Astrocyte (in vitro differentiated cells and primary cell): ENCODE results near the gene CFD. TPM values are rescaled to one million over a fixed set of nuclear protein-coding genes. Genes with fewer than 3 reads are reported as not detected.
"Not testable (repeated sequence)": the region's sequence is repeated elsewhere in the genome, so short reads cannot be mapped to it uniquely, and the experiment has no call there.

ENCODE experiments used
- DNase-seq: peaks from one replicate; pipeline ENCODE4 v3.0.0-alpha.2; 2010; ENCODE audit warnings: low read depth
- FAIRE-seq: peaks from 2 replicates; lab custom pipeline; 2011; peaks lifted over from hg19 to GRCh38; lab: Jason Lieb, UNC
- H2AFZ ChIP-seq: 2 replicates; pipeline ENCODE4 v1.6.0; 2012; ENCODE audit warnings: low read depth, low read length, inconsistent platforms
- H3K27ac ChIP-seq: 2 replicates; pipeline ENCODE4 v1.5.1; 2011; ENCODE audit warnings: low read depth, low read length, inconsistent platforms
- H3K27me3 ChIP-seq: 2 replicates; pipeline ENCODE4 v1.6.0; 2011; ENCODE audit warnings: low read length, inconsistent platforms; ENCODE audit not compliant: insufficient read depth
- H3K36me3 ChIP-seq: 2 replicates; pipeline ENCODE4 v1.5.1; 2011; ENCODE audit warnings: low read length, inconsistent platforms; ENCODE audit not compliant: insufficient read depth
- H3K4me1 ChIP-seq: 2 replicates; pipeline ENCODE4 v1.5.1; 2011; ENCODE audit warnings: low read length, inconsistent platforms; ENCODE audit not compliant: insufficient read depth
- H3K4me2 ChIP-seq: 2 replicates; pipeline ENCODE4 v1.6.0; 2012; ENCODE audit warnings: low read length, inconsistent platforms
- H3K4me3 ChIP-seq: 2 replicates; pipeline ENCODE4 v1.5.1; 2011; ENCODE audit warnings: low read depth, mild to moderate bottlenecking, low read length, inconsistent platforms; ENCODE audit not compliant: insufficient read depth
- H3K79me2 ChIP-seq: 2 replicates; pipeline ENCODE4 v1.6.0; 2012; ENCODE audit warnings: mild to moderate bottlenecking, low read length, inconsistent platforms; ENCODE audit not compliant: insufficient read depth
- H3K9ac ChIP-seq: 2 replicates; pipeline ENCODE4 v1.6.0; 2012; ENCODE audit warnings: mild to moderate bottlenecking, low read length, inconsistent platforms
- H3K9me3 ChIP-seq: 2 replicates; pipeline ENCODE4 v1.5.1; 2012; ENCODE audit warnings: low read depth, mild to moderate bottlenecking, low read length, inconsistent platforms; ENCODE audit not compliant: insufficient read depth
- H4K20me1 ChIP-seq: 2 replicates; pipeline ENCODE4 v1.6.0; 2012; ENCODE audit warnings: low read length, inconsistent platforms; ENCODE audit not compliant: insufficient read depth
- H3K27ac Mint-ChIP-seq: one replicate; pipeline ENCODE4 v1.8.0; 2021; ENCODE audit warnings: mild to moderate bottlenecking, mixed read lengths; ENCODE audit not compliant: unreplicated experiment
- H3K27me3 Mint-ChIP-seq: one replicate; pipeline ENCODE4 v1.8.0; 2021; ENCODE audit warnings: low read depth, mixed read lengths; ENCODE audit not compliant: unreplicated experiment
- H3K36me3 Mint-ChIP-seq: one replicate; pipeline ENCODE4 v1.8.0; 2021; ENCODE audit warnings: low read depth, mixed read lengths; ENCODE audit not compliant: unreplicated experiment
- H3K4me1 Mint-ChIP-seq: one replicate; pipeline ENCODE4 v1.8.0; 2021; ENCODE audit warnings: low read depth, mixed read lengths; ENCODE audit not compliant: unreplicated experiment
- H3K4me3 Mint-ChIP-seq: one replicate; pipeline ENCODE4 v1.8.0; 2021; ENCODE audit warnings: mild to moderate bottlenecking, moderate library complexity, mixed read lengths; ENCODE audit not compliant: unreplicated experiment
- H3K9me3 Mint-ChIP-seq: one replicate; pipeline ENCODE4 v1.8.0; 2021; ENCODE audit warnings: mild to moderate bottlenecking, mixed read lengths; ENCODE audit not compliant: unreplicated experiment
- CTCF ChIP-seq: IDR thresholded peaks from 2 replicates; pipeline ENCODE4 v1.5.1; 2011; ENCODE audit warnings: low read depth, mild to moderate bottlenecking, inconsistent platforms, low read length, moderate library complexity; ENCODE audit not compliant: insufficient read depth
- EZH2 ChIP-seq: IDR thresholded peaks from 2 replicates; pipeline ENCODE4 v1.6.1; 2012; ENCODE audit warnings: mild to moderate bottlenecking, low read length, inconsistent platforms; ENCODE audit not compliant: insufficient read depth
- total RNA-seq: library from RNA; stranded (reverse); gene quantifications from 2 replicates; pipeline ENCODE4 v1.2.1, GENCODE V29; 2021

Gene CFD
- total RNA-seq, 1 donor from 2014 or later: 0.59 TPM

- Histone ChIP-seq H3K79me2 (no peaks in the 10 kb centered on the region), H2AFZ (no peak overlapping the region), H3K36me3 (no peaks in the 10 kb centered on the region), H3K4me3 (no peak overlapping the region), H3K9me3 (no peaks in the 10 kb centered on the region), H3K9ac (no peak overlapping the region), H3K27ac (no peak overlapping the region), H3K4me1 (no peaks in the 10 kb centered on the region), H3K4me2 (no peak overlapping the region), H4K20me1 (peaks cover 23% of the 10 kb centered on the region), H3K27me3 (no peaks in the 10 kb centered on the region)
- TF ChIP-seq CTCF (no peak), EZH2 (no peak)
- Mint-ChIP-seq H3K27ac (peak overlapping the region; percentile 64), H3K4me1 (no peaks in the 10 kb centered on the region), H3K27me3 (no peaks in the 10 kb centered on the region), H3K4me3 (no peak overlapping the region), H3K9me3 (no peaks in the 10 kb centered on the region), H3K36me3 (peaks cover 5% of the 10 kb centered on the region)
- FAIRE-seq (no peak), DNase-seq (no peak)
Measured at GRCh38 chr19:815775-816499, 43.5 kb upstream of the CFD start.

- Mint-ChIP-seq H3K36me3 (peaks cover 5% of the 10 kb centered on the region), H3K4me1 (no peaks in the 10 kb centered on the region), H3K9me3 (no peaks in the 10 kb centered on the region), H3K27ac (no peak overlapping the region), H3K4me3 (no peak overlapping the region), H3K27me3 (no peaks in the 10 kb centered on the region)
- Histone ChIP-seq H3K27me3 (no peaks in the 10 kb centered on the region), H3K9me3 (no peaks in the 10 kb centered on the region), H2AFZ (no peak overlapping the region), H3K79me2 (no peaks in the 10 kb centered on the region), H3K4me3 (no peak overlapping the region), H3K4me1 (no peaks in the 10 kb centered on the region), H3K4me2 (no peak overlapping the region), H3K36me3 (no peaks in the 10 kb centered on the region), H3K9ac (no peak overlapping the region), H3K27ac (no peak overlapping the region), H4K20me1 (peaks cover 20% of the 10 kb centered on the region)
- DNase-seq (no peak), FAIRE-seq (no peak)
- TF ChIP-seq EZH2: no peak
- no peak for TF ChIP-seq CTCF
Measured at GRCh38 chr19:816500-816857, 43.0 kb upstream of the CFD start.

GRCh38 chr19:820212-820611 lies 39.3 kb upstream of the CFD start:
- H3K27me3 ChIP-seq, H3K9ac ChIP-seq, H3K9me3 ChIP-seq, H3K79me2 ChIP-seq, H4K20me1 ChIP-seq, FAIRE-seq, H3K36me3 Mint-ChIP-seq, H3K27me3 Mint-ChIP-seq, H2AFZ ChIP-seq, H3K27ac Mint-ChIP-seq, H3K36me3 ChIP-seq, H3K9me3 Mint-ChIP-seq, H3K4me2 ChIP-seq, H3K4me3 ChIP-seq, DNase-seq, H3K4me1 ChIP-seq, H3K27ac ChIP-seq, H3K4me1 Mint-ChIP-seq: not testable (repeated sequence)
- H3K4me3 Mint-ChIP-seq: peak overlapping the region; percentile 77
